NK-92 treated with Interleukin-12 subunit alpha and Interleukin-12 subunit beta, amount 100 ng/mL, for 24 hours (cell line): ENCODE data around the gene SSRP1.
"Not testable (repeated sequence)": the region's sequence is repeated elsewhere in the genome, so short reads cannot be mapped to it uniquely, and the experiment has no call there.

Source experiments
- DNase-seq: peaks from one replicate; lab custom pipeline; 2025; lab: John Stamatoyannopoulos, UW

The SSRP1 gene

DNA sequence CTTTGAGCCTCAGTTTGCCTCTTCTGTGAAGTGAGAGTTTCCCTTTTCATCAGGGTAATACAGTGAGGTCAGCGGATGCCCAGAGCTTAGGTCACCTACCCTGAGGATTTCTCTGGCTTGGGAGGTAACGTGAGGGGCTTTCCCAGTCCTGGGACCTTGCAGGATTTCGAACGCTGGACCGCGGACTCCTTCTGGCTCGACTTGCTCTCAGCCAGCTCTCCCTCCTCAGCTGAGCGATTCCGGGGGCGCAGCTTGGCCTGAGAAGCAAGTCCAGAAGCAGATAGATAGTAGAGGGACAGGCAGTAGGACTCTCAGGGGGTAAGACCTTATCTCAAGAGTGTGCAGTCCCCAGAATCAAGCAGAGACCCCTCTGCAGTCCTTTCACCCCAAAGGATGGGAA, 34.9 kb downstream of the SSRP1 start:
- DNase-seq, result no peak

DNA sequence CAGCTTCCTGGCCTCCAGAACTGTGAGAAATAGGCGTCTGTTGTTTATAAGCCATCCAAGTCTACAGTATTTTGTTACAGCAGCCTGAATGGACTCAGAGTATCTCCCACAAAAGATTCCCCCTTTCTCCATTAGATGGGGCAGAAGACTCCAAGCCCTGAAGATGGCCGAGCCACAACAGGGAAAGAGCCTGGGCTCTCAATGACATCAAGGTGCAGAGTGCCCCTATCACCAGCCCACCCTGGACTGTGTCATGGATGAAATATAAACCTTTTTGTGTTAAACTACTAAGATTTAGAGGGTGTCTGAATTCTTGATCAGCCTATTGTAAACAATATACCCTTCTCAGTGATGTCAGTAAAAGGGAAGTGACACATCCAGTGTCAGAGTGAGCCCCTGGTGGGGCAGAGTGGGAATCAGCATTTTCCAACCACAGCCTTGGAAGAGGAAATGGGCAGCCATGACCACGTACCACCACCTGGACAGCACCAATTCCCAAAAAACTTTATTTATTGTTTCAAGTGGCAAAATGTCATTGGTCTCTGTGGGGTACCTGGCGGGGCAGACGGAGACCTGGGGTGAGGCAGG, 36.4 kb downstream of the SSRP1 start:
- no peak for DNase-seq

DNA sequence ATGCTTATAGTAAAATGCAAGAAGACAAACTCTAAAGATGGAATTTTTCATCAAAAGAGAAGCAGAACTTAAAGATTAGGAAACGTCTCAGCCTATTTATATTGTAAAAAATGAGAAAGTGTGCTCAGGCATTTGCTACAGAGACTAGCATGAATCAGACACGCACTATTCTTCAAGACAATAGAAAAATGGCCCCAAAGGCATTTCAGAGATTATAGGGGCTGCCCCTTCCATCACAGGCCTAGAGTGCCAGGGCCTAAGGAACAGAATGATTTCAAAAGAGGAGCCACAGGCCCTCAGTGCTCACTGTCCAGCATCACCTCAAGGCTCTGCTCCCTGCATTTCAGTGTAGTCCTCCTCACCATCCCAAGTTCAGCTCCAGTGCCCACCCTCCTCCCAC, 38.5 kb downstream of the SSRP1 start:
- no peak for DNase-seq

DNA sequence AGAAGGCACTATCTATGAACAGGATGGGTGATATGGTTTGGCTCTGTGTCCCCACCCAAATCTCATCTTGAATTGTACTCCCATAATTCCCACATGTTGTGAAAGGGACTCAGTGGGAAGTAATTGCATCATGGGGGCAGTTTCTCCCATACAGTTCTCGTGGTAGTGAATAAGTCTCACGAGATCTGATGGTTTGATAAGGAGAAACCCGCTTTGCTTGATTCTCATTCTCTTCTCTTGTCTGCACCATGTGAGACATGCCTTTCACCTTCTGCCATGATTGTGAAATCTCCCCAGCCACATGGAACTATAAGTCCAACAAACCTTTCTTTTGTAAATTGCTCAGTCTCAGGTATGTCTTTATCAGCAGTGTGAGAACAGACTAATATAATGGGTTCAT, 39.5 kb downstream of the SSRP1 start:
- not testable (repeated sequence) for DNase-seq

DNA sequence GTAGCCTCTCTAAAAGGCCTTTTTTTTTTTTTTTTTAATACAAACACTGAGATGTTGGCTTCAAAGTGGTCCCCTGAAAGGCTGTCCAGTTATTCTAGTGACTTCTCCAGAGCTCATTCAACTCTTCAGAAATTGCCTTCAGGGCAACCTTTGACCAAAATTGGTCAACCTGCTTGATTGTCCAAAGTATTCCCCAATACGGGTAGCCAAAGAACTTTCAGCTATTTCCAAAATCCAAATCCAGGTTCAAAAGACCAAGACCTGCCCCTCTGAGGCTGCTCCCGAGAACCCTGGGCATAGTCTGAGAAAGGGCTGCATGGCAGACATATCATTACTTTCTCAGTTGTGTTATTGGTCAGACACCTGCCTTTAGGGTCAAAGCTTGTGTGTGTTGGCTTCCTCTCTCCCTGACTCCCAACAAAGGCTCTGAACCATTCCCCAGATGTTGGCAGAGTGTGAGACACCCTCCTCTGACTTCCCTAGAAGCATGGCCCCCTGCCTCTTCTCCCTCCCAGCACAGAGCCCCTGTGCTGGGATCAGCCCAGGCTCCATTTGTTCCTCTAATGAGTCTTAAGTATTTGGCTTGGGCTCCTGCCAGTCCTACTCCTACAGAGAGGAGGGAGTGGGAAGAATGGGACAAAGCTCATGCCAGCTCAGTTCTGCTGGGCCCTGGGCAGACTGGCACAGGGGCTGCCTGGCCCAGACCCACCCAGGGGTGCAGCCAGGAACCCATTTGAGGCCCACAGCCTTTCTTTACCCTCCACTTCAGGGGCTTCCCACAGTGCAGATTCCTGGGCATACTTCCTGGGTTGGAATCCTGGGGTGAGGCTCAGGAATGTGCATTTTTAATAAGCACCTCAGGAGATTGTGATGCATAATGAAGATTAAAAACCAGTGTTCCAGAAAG, 41.2 kb downstream of the SSRP1 start:
- DNase-seq, result no peak

DNA sequence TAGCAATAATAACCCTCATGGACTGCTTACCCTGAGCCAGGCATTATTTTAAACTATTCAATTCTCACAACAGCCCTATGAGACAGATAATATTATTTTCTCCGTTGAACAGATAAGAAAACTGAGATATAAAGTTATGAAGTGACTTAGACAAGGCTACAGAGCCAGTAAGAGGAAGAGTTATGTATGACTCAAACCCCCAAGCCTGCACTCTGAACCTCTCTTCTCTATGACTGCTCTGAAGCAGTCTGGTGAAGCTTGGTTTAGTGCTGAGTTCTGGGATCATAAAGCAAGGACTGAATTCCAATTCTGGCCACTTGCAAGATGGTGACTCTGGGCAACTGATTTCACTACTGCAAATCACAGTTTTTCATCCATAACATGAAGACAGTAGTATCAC, 45.4 kb downstream of the SSRP1 start:
- no peak for DNase-seq

DNA sequence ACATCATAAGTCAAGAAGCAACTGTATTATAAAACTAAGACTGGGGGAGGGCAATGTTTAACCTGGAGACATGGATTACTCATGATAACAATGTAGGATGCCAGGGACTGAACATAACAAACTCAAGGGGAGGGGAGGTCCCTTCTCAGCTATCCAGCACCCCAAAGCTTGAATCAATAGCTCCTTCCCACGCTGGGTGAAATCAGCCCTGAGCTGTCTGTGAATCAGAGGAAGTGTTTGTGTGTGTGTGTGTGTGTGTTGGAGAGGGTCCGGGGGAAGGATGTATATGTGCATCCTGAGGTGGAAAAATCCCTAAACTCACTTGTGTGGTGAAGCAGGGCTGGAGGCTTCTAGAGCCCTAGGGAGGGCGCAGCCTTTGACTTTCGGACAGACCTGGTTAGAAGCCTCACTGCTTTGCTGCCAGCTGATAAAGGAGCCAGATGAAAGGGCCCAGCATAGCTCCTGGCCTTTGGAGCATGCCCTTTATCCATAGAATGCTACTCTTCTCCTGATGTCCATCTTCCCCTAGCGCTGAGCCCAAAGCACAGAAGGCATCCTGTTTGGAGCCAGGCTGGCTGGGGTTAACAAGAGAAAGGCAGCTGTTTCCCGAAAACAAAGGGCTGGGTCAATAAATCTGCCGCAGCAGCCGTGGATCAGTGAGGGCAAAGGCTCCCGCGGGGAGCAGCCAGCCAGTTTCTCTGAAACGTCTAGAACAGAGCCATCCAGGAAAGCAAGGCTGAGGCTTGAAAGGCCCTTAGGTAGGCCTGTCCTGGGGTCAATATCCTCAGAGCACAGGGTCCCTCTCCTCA, 46.7 kb downstream of the SSRP1 start:
- no peak for DNase-seq

DNA sequence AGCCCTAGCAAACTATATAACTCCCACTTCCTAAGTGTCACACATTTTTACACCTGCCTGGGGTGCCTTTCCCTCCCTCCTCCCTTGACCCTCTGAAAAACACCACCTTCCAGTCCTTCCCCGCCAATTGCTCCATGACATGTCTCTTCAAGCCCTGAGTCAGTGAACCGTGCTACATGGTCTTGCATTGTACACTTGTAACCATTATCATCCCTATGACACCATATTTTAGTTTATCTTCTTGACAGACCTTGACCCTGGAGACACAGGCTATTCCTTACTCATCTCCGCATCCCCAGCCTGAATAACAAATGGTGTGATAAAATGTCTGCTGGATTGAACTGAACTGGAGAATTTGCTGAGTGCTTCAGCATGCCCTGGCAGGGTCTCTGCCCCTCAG, 47.8 kb downstream of the SSRP1 start:
- no peak for DNase-seq

DNA sequence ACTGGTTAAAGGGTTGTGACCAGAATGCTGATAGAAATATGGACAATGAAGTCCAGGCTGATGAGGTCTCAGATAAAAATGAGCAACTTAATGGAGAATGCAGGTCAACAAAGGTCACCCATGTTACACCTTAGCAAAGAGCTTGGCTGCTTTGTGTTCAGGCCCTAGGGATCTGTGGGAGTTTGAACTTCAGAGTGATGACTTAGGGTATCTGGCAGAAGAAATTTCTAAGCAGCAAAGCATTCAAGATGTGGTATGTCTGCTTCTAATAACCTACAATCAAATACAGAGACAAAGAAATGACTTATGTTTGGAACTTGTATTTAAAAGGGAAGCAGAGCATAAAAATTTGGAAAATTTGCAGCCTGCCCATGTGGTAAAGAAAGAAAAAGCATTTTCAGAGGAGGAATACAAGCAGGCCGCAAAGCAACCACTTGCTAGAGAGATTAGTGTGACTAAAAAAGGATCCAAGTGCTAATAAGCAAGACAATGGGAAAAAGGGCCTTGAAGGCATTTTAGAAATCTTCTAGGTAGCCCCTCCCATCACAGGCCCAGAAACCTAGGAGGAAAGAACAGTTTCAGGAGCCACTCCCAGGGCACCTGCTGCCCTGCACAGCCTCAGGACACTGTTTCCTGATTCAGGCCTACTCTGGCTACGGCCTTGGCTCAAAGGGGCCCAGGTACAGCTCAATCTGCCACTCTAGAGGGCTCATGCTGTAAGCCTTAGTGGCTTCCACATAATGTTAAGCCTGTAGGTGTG, 52.3 kb downstream of the SSRP1 start:
- no peak for DNase-seq

DNA sequence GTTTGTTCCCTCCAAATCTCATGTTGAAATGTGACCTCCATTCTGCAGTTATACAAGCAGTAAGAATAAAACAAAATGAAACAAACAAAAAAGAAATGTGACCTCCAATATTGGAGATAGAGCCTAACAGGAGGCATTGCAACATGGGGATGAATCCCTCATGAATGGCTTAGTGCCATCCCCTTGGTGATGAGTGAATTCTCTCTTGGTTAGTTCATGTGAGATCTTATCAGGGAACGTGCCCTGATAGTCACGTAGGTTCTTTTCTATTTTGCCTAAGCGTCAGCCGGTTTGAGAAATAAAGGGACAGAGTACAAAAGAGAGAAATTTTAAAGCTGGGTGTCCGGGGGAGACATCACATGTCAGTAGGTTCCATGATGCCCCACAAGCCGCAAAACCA, 54.1 kb downstream of the SSRP1 start:
- DNase-seq, result not testable (repeated sequence)

DNA sequence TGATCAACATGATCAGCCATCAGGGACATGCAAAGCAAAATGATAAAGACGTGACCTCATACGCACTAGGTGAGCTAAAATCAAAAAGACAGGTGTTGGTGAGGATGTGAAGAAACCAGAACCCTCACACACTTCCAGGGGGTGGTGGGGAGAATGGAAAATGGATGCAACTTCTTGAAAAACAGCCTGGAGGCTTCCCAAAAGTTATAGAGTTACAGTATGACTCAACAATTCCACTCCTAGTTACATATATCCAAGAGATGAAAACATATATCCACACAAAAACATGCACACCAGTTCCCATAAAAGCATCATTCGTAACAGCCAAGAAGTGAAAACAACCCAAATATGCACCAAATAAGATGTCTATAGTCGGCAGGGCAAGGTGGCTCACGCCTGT, 56.6 kb downstream of the SSRP1 start:
- DNase-seq, result no peak

DNA sequence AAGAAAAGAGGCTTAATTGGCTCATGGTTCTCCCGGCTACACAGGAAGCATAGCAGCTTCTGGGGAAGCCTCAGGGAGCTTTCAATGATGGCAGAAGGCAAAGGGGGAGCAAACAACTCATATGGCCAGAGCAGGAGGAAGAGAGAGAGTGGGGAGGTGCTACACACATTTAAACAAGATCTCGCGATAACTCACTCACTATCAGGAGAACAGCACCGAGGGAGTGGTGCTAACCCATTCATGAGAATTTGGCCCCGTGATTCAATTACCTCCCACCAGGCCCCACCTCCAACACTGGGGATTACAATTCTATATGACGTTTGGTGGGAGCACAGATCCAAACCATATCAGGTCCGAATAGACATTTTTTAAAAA, 57.0 kb downstream of the SSRP1 start:
- DNase-seq, result no peak

DNA sequence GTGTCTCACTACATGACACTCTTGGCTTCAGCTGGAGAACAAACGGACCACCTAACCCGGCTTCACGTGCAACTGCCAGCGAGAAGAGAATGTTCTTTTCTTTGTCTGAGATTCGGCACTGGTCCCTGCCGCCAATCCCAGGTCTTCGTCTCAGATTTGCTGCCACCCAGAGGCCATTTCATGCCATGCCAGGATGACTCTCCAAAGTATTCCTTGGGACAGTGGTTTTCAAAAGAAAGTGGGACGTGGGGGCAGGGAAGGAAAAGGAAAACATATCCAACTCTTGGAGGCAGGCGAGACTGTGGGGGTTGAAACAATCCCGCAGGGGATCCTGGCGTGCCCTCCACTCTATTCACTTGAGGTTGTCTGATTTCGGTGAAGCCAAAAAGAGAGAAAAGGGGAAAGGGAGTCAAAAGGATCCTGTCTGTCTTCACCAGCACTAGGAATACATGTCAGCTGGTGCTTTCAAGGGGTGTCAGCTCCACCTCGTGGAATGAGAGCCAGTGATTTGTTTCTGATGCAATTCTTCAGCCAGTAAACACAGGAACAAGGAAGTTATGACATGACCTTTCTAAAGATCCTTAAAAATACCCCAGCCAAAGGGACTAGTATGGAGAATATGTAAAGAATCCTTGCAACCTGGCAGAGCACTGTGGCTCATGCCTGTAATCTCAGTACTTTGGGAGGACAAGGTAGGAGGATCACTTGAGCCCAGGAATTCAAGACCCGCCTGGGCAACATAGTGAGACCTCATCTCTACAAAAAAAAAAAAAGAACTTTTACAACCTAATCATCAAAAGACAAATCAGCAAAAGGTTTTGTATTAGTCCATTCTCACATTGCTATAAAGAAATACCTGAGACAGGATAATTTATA, 57.6 kb downstream of the SSRP1 start:
- peak; percentile 26 for DNase-seq

DNA sequence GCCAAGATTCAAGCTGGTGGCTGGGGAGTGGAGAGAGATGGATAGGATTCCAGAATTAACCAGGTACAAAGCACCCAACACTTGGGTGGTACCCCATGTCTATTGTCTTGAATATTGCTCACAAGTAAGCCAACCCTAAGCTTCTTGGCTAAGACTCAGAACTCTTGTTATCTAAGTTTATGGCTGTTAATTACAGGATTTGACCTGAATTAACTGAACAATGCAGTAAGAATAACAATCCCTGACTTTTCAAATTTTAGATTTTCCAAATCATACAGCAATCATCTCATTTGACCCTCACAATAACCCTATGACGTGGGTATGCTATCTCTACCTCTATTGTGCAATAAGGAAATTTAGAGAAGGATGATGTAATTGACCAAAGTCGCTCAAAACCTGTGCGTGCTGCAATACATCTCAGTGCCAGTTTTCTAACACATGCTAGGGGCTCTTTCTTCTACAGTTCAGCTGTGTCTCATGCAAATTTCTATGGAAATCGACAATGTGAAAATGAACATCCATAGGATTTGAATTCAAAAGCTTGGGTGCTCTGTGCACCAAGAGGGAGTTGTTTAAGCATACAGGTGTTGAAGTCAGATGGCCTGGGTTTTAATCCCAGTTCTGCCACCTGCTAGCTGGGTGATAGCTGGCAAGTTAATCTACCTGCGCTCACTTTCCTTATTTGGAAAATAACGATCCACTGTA, 58.6 kb downstream of the SSRP1 start:
- DNase-seq, result no peak

DNA sequence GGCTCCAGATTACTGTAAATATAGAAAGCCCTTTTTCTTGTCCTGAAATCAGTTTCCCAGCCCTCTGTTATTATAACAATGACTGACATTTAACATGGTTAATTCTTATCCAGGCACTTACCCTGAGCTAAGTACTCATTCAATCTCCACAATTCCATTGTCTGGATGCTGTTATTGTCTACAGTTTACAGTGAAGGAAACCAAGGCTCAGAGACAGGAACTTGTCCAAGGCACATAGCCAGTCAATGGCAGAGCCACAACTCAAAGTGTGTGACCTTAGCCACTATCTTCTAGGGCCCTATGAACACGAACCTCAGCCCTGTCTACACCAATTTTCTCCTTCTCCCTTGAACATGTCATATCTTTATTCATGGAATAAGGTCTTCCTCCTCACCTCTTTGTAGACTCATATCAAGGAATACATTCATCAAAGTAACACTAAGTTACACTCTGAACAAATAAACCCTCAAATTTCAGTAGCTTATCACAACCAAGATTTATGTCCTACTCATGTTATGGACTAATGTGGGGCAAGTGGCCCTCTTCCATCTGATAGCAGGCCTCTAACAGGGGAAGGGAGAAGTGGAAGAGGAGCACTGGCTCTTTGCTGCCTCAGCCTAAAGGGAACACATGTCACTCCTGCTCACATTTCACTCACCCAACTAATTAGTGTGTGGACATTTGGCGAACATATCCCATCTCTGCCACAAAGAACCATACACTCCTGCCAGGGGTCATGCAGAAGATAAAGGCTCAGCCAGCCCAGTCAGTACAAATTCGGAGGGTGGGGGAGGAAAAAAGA, 59.3 kb downstream of the SSRP1 start:
- no peak for DNase-seq
